Spleen (tissue), 7 donors: ENCODE measurements around the gene WNK1.
A peak's percentile ranks its signal among the peaks of the same experiment; 100 is the strongest.

Experiments used
- CTCF ChIP-seq, 11 experiments: fragments of 200-600 bp in 7 of 11; fragments of 450-650 bp in 4 of 11; sonication (generic) in 4 of 11; IDR thresholded peaks in 8 of 11; conservative IDR thresholded peaks in 3 of 11; 1 replicate in 7 of 11; 2 replicates in 4 of 11; pipeline versions ENCODE4 v1.4.0 to v1.8.0; 2016 to 2021; ENCODE audit warnings: antibody characterized with exemption in 11 of 11, inconsistent platforms in 4 of 11, mild to moderate bottlenecking in 1 of 11
- POLR2A ChIP-seq, 3 donors: fragments of 450-650 bp; IDR thresholded peaks; one replicate each; pipeline ENCODE4 v1.5.1; 2017; ENCODE audit warnings: antibody characterized with exemption in 3 of 3, mild to moderate bottlenecking in 1 of 3
- POLR2AphosphoS5 ChIP-seq, 3 donors: sonication (generic); formaldehyde crosslinking; IDR thresholded peaks; one replicate each; pipeline ENCODE4 v1.5.1; 2017; ENCODE audit warnings: antibody characterized with exemption in 3 of 3
- donor health status: DM: no; HTN: no; CAD: no; lungs with moderate emphysema.
- donor health status: DM: no; HTN: no; CAD: no.
- donor health status: DM: no; HTN: no; CAD: no.

GRCh38 chr12:752695-753610 lies 574 bp downstream of the WNK1 start:
- TF ChIP-seq POLR2AphosphoS5 (IDR thresholded peaks at IDR 0.05) (peak in 2 of 3 donors; percentile 0 to 68), POLR2A (IDR thresholded peaks at IDR 0.05) (no peak), CTCF (IDR thresholded peaks at IDR 0.05 in 8 of 11, conservative IDR thresholded peaks at IDR 0.05 in 3 of 11) (peak in 6 of 11 experiments; percentile 5 to 44 (median 34))
